Ramos (cell line): ENCODE results near the gene CRYBB3.
"Not testable (repeated sequence)": the region's sequence is repeated elsewhere in the genome, so short reads cannot be mapped to it uniquely, and the experiment has no call there.

Source experiments
- in situ Hi-C: fragments of 300-500 bp; cut with MboI; formaldehyde crosslinking; loops from one replicate; pipeline ENCODE4 v1.14.3; 2022; ENCODE audit warnings: low sequenced_read_pairs; ENCODE audit not compliant: unreplicated experiment

Gene CRYBB3

GRCh38 chr22:25202290-25202921, 2.7 kb downstream of the CRYBB3 start:
- in situ Hi-C loops = no loop called here

- in situ Hi-C loops = no loop called here
Measured at GRCh38 chr22:25203082-25203481, 3.4 kb downstream of the CRYBB3 start.

- in situ Hi-C loops = not testable (repeated sequence)
Measured at GRCh38 chr22:25204547-25204946, 4.9 kb downstream of the CRYBB3 start.

- in situ Hi-C loops = no loop called here
Measured at GRCh38 chr22:25205847-25206246, 6.2 kb downstream of the CRYBB3 start.

- in situ Hi-C loops = no loop called here
Measured at GRCh38 chr22:25206998-25207397, 7.3 kb downstream of the CRYBB3 start.

- in situ Hi-C loops = no loop called here
Measured at GRCh38 chr22:25207553-25208157, 8.0 kb downstream of the CRYBB3 start.

- in situ Hi-C loops = no loop called here
Measured at GRCh38 chr22:25208328-25208727, 8.7 kb downstream of the CRYBB3 start.

GRCh38 chr22:25208743-25209505, 9.3 kb downstream of the CRYBB3 start:
- in situ Hi-C loops = no loop called here

GRCh38 chr22:25210793-25211192, 11.1 kb downstream of the CRYBB3 start:
- in situ Hi-C loops = no loop called here

GRCh38 chr22:25212337-25212736, 12.7 kb downstream of the CRYBB3 start:
- in situ Hi-C loops = no loop called here

- in situ Hi-C loops = no loop called here
Measured at GRCh38 chr22:25213221-25213620, 13.6 kb downstream of the CRYBB3 start.

- in situ Hi-C loops = no loop called here
Measured at GRCh38 chr22:25216230-25216629, 16.6 kb downstream of the CRYBB3 start.

GRCh38 chr22:25219211-25219689, 19.6 kb downstream of the CRYBB3 start, which contains the start of gene CRYBB2:
Gene CRYBB2, plus strand, starts transcription at chr22:25219639. Its CDS starts 1,791 bp downstream, at chr22:25221430.
- in situ Hi-C loops = no loop called here

GRCh38 chr22:25219948-25220442, 20.3 kb downstream of the CRYBB3 start:
- in situ Hi-C loops = no loop called here

- in situ Hi-C loops = no loop called here
Measured at GRCh38 chr22:25221790-25222189, 22.1 kb downstream of the CRYBB3 start.

GRCh38 chr22:25223269-25223850, 23.7 kb downstream of the CRYBB3 start:
- in situ Hi-C loops = no loop called here

GRCh38 chr22:25228822-25229221, 29.2 kb downstream of the CRYBB3 start:
- in situ Hi-C loops = no loop called here

GRCh38 chr22:25230760-25231159, 31.1 kb downstream of the CRYBB3 start:
- in situ Hi-C loops = not testable (repeated sequence)

- in situ Hi-C loops = no loop called here
Measured at GRCh38 chr22:25232301-25232700, 32.6 kb downstream of the CRYBB3 start.

- in situ Hi-C loops = not testable (repeated sequence)
Measured at GRCh38 chr22:25233706-25234105, 34.0 kb downstream of the CRYBB3 start.
